Mesenchymal stem cell (in vitro differentiated cells and primary cell): ENCODE measurements around the gene FOXA1. TPM values are rescaled to one million over a fixed set of nuclear protein-coding genes. Genes with fewer than 3 reads are reported as not detected.

Source experiments
- DNase-seq: peaks from one replicate; pipeline ENCODE4 v3.0.0-alpha.2; 2013
- H2AFZ ChIP-seq: one replicate; pipeline ENCODE4 v1.6.1; 2013; ENCODE audit warnings: low read depth, mild to moderate bottlenecking, control low read depth, inconsistent platforms, low read length, moderate library complexity
- H2AK5ac ChIP-seq: 2 replicates; pipeline ENCODE4 v1.6.1; 2013; ENCODE audit warnings: low read length, moderate library complexity, mild to moderate bottlenecking, inconsistent platforms; ENCODE audit not compliant: severe bottlenecking
- H2BK120ac ChIP-seq: one replicate; pipeline ENCODE4 v1.6.1; 2013; ENCODE audit warnings: low read depth, mild to moderate bottlenecking, inconsistent platforms, low read length, moderate library complexity
- H2BK12ac ChIP-seq, 2 experiments: one replicate each; pipeline ENCODE4 v1.6.1; 2013; ENCODE audit warnings: inconsistent platforms in 2 of 2, low read length in 2 of 2, mild to moderate bottlenecking in 2 of 2, moderate library complexity in 2 of 2, control low read depth in 1 of 2
- H2BK15ac ChIP-seq: one replicate; pipeline ENCODE4 v1.6.1; 2013; ENCODE audit warnings: mild to moderate bottlenecking, low read depth, inconsistent platforms; ENCODE audit not compliant: poor library complexity, severe bottlenecking
- H2BK5ac ChIP-seq: 2 replicates; pipeline ENCODE4 v1.6.1; 2013; ENCODE audit warnings: low read depth, mild to moderate bottlenecking, low read length, control low read depth, inconsistent platforms; ENCODE audit not compliant: poor library complexity, severe bottlenecking
- H3K14ac ChIP-seq, 2 experiments: one replicate each; pipeline ENCODE4 v1.6.1; 2013; ENCODE audit warnings: inconsistent platforms in 2 of 2, low read length in 2 of 2, control low read depth in 1 of 2, mild to moderate bottlenecking in 1 of 2, moderate library complexity in 1 of 2
- H3K18ac ChIP-seq, 2 experiments: one replicate each; pipeline ENCODE4 v1.6.1; 2013; ENCODE audit warnings: inconsistent platforms in 2 of 2, low read length in 2 of 2, control low read depth in 1 of 2, low read depth in 1 of 2, mild to moderate bottlenecking in 1 of 2
- H3K23ac ChIP-seq, 2 experiments: one replicate each; pipeline ENCODE4 v1.6.1; 2013; ENCODE audit warnings: inconsistent platforms in 2 of 2, low read length in 2 of 2, mild to moderate bottlenecking in 2 of 2, moderate library complexity in 2 of 2, control low read depth in 1 of 2
- H3K27ac ChIP-seq: 2 replicates; pipeline ENCODE4 v1.5.1; 2013; ENCODE audit warnings: mild to moderate bottlenecking, moderate library complexity, low read length, control low read depth, inconsistent platforms; ENCODE audit not compliant: poor library complexity, severe bottlenecking
- H3K27me3 ChIP-seq, 2 experiments: 2 replicates each; pipeline versions ENCODE4 v1.6.1 to v1.7.0; 2013; ENCODE audit warnings: low read length in 2 of 2, mild to moderate bottlenecking in 2 of 2, moderate library complexity in 2 of 2, control low read depth in 1 of 2, inconsistent platforms in 1 of 2; ENCODE audit not compliant: control insufficient read depth in 1 of 2, insufficient read depth in 1 of 2
- H3K36me3 ChIP-seq, 2 experiments: 2 replicates each; pipeline versions ENCODE4 v1.6.1 to v1.7.0; 2013; ENCODE audit warnings: low read length in 2 of 2, control low read depth in 1 of 2, inconsistent platforms in 1 of 2, low read depth in 1 of 2, mild to moderate bottlenecking in 1 of 2; ENCODE audit not compliant: insufficient read depth in 2 of 2, control insufficient read depth in 1 of 2
- H3K4ac ChIP-seq, 2 experiments: one replicate each; pipeline ENCODE4 v1.6.1; 2013; ENCODE audit warnings: inconsistent platforms in 2 of 2, low read length in 2 of 2, mild to moderate bottlenecking in 2 of 2, moderate library complexity in 2 of 2, control low read depth in 1 of 2, low read depth in 1 of 2
- H3K4me1 ChIP-seq: 2 replicates; pipeline ENCODE4 v1.6.1; 2013; ENCODE audit warnings: low read depth, low read length, control low read depth; ENCODE audit not compliant: control insufficient read depth, insufficient read depth
- H3K4me2 ChIP-seq: 2 replicates; pipeline ENCODE4 v1.6.1; 2013; ENCODE audit warnings: low read length, mild to moderate bottlenecking, inconsistent platforms; ENCODE audit not compliant: poor library complexity, severe bottlenecking
- H3K4me3 ChIP-seq, 2 experiments: 2 replicates each; pipeline versions ENCODE4 v1.5.1 to v1.7.0; 2013; ENCODE audit warnings: low read length in 2 of 2, mild to moderate bottlenecking in 2 of 2, control low read depth in 1 of 2, low read depth in 1 of 2; ENCODE audit not compliant: insufficient read depth in 1 of 2
- H3K79me1 ChIP-seq: replicated peaks from 2 replicates; pipeline ENCODE4 v1.6.1; 2013; ENCODE audit warnings: mild to moderate bottlenecking, control low read depth, low read length, inconsistent platforms; ENCODE audit not compliant: poor library complexity, severe bottlenecking
- H3K9ac ChIP-seq: 2 replicates; pipeline ENCODE4 v1.7.0; 2013; ENCODE audit warnings: mild to moderate bottlenecking, low read length, moderate library complexity
- H3K9me3 ChIP-seq: 2 replicates; pipeline ENCODE4 v1.7.0; 2013; ENCODE audit warnings: mild to moderate bottlenecking, low read length; ENCODE audit not compliant: control insufficient read depth
- H4K8ac ChIP-seq: one replicate; pipeline ENCODE4 v1.6.1; 2013; ENCODE audit warnings: inconsistent platforms, mild to moderate bottlenecking, low read length, moderate library complexity
- H4K91ac ChIP-seq: one replicate; pipeline ENCODE4 v1.6.1; 2013; ENCODE audit warnings: mild to moderate bottlenecking, low read length, inconsistent platforms
- WGBS: methylation state at CpG from one replicate; pipeline ENCODE4 v1.1.7; 2013; ENCODE audit warnings: mixed read lengths; 5-methylcytosine and 5-hydroxymethylcytosine counted together
- polyA plus RNA-seq, 2 experiments: library from polyadenylated mRNA; stranded (reverse); fragments of 200-250 nt; gene quantifications; one replicate each; pipeline ENCODE4 v1.2.3, GENCODE V29; 2013

Gene FOXA1
- polyA plus RNA-seq (2013, experiment 1 of 2) = not detected
- not detected for polyA plus RNA-seq (2013, experiment 2 of 2)

GRCh38 chr14:37594971-37595808 lies at the start of gene FOXA1, which contains the start of gene TTC6:
Gene FOXA1, minus strand, starts transcription at chr14:37595249. Its CDS starts 277 bp downstream, at chr14:37594972.
Gene TTC6, plus strand, starts transcription at chr14:37595629. Its CDS starts 26,436 bp downstream, at chr14:37622065.
- H3K23ac ChIP-seq = no peak within 1 kb of the TSS
- H3K18ac ChIP-seq = peak within 1 kb of the TSS in 1 of 2 experiments; percentile 48
- H3K4me1 ChIP-seq = peaks cover 45% of the 10 kb centered on the region
- peak within 1 kb of the TSS; percentile 54 to 76 for H3K4me3 ChIP-seq
- H4K91ac ChIP-seq = no peak within 1 kb of the TSS
- peaks cover 3% of the 10 kb centered on the region for H3K9me3 ChIP-seq
- H3K27ac ChIP-seq = no peak within 1 kb of the TSS
- peak within 1 kb of the TSS; percentile 97 for H3K4me2 ChIP-seq
- WGBS = 2% methylated on average over 58 of the region's 92 CpGs
- H2BK12ac ChIP-seq = no peak within 1 kb of the TSS
- no peak within 1 kb of the TSS for H2AK5ac ChIP-seq
- H3K36me3 ChIP-seq = peaks cover 0 to 4% of the 10 kb centered on the region in 2 experiments
- H2BK15ac ChIP-seq = no peak within 1 kb of the TSS
- no peak within 1 kb of the TSS for H3K4ac ChIP-seq
- no peak within 1 kb of the TSS for H2AFZ ChIP-seq
- H3K14ac ChIP-seq = no peak within 1 kb of the TSS
- peak; percentile 47 for DNase-seq
- peak within 1 kb of the TSS; percentile 36 for H3K9ac ChIP-seq
- no peak within 1 kb of the TSS for H2BK120ac ChIP-seq
- peaks cover 82 to 83% of the 10 kb centered on the region in 2 experiments for H3K27me3 ChIP-seq
- H2BK5ac ChIP-seq = no peak within 1 kb of the TSS
- no peak within 1 kb of the TSS for H4K8ac ChIP-seq
- H3K79me1 ChIP-seq = no peaks in the 10 kb centered on the region

- no peak overlapping the region for H3K18ac ChIP-seq
- no peaks in the 10 kb centered on the region for H3K79me1 ChIP-seq
- no peak overlapping the region for H3K4me3 ChIP-seq
- H3K4me2 ChIP-seq = no peak overlapping the region
- no peak overlapping the region for H4K8ac ChIP-seq
- 89% methylated on average over 4 of the region's 4 CpGs for WGBS
- H3K9me3 ChIP-seq = no peaks in the 10 kb centered on the region
- H3K4ac ChIP-seq = no peak overlapping the region
- no peak overlapping the region for H2BK120ac ChIP-seq
- H3K14ac ChIP-seq = no peak overlapping the region
- no peak overlapping the region for H3K9ac ChIP-seq
- H3K4me1 ChIP-seq = no peaks in the 10 kb centered on the region
- H2BK15ac ChIP-seq = no peak overlapping the region
- H2AK5ac ChIP-seq = no peak overlapping the region
- no peak for DNase-seq
- no peak overlapping the region for H2AFZ ChIP-seq
- H3K27ac ChIP-seq = no peak overlapping the region
- no peak overlapping the region for H2BK12ac ChIP-seq
- H3K27me3 ChIP-seq = peaks cover 0 to 4% of the 10 kb centered on the region in 2 experiments
- no peak overlapping the region for H3K23ac ChIP-seq
- H4K91ac ChIP-seq = no peak overlapping the region
- H2BK5ac ChIP-seq = no peak overlapping the region
- H3K36me3 ChIP-seq = no peaks in the 10 kb centered on the region
Observed at GRCh38 chr14:37643701-37644100, 48.7 kb upstream of the FOXA1 start.

- Histone ChIP-seq H2AK5ac (no peak overlapping the region), H3K4me1 (no peaks in the 10 kb centered on the region), H3K27ac (no peak overlapping the region), H2BK5ac (no peak overlapping the region), H3K4ac (no peak overlapping the region), H2BK120ac (no peak overlapping the region), H4K91ac (no peak overlapping the region), H2AFZ (no peak overlapping the region), H4K8ac (no peak overlapping the region), H3K14ac (no peak overlapping the region), H3K4me2 (no peak overlapping the region), H3K79me1 (no peaks in the 10 kb centered on the region), H3K4me3 (no peak overlapping the region), H3K36me3 (no peaks in the 10 kb centered on the region), H3K27me3 (peaks cover 0 to 4% of the 10 kb centered on the region in 2 experiments), H3K9ac (no peak overlapping the region), H3K18ac (no peak overlapping the region), H2BK15ac (no peak overlapping the region), H3K9me3 (no peaks in the 10 kb centered on the region), H3K23ac (no peak overlapping the region), H2BK12ac (no peak overlapping the region)
- no peak for DNase-seq
- 84% methylated on average over 2 of the region's 3 CpGs for WGBS
Observed at GRCh38 chr14:37642125-37642524, 47.1 kb upstream of the FOXA1 start.

- no peak overlapping the region for H2BK12ac ChIP-seq
- H3K23ac ChIP-seq = no peak overlapping the region
- H3K4me2 ChIP-seq = no peak overlapping the region
- H3K27me3 ChIP-seq = peaks cover 0 to 4% of the 10 kb centered on the region in 2 experiments
- H2AK5ac ChIP-seq = no peak overlapping the region
- H2BK120ac ChIP-seq = no peak overlapping the region
- no peak overlapping the region for H2BK5ac ChIP-seq
- no peaks in the 10 kb centered on the region for H3K9me3 ChIP-seq
- no peak overlapping the region for H2BK15ac ChIP-seq
- 67% methylated on average over 1 of the region's 1 CpG for WGBS
- H3K14ac ChIP-seq = no peak overlapping the region
- H4K91ac ChIP-seq = no peak overlapping the region
- no peak overlapping the region for H4K8ac ChIP-seq
- no peak overlapping the region for H3K27ac ChIP-seq
- no peak overlapping the region for H2AFZ ChIP-seq
- DNase-seq = no peak
- no peak overlapping the region for H3K4ac ChIP-seq
- no peaks in the 10 kb centered on the region for H3K36me3 ChIP-seq
- no peaks in the 10 kb centered on the region for H3K79me1 ChIP-seq
- H3K4me1 ChIP-seq = no peaks in the 10 kb centered on the region
- no peak overlapping the region for H3K9ac ChIP-seq
- H3K18ac ChIP-seq = no peak overlapping the region
- H3K4me3 ChIP-seq = no peak overlapping the region
Observed at GRCh38 chr14:37641117-37641516, 46.1 kb upstream of the FOXA1 start.
